HG03378 (cell line): Measurements from ENCODE around the gene MTHFSD.
"Not testable (repeated sequence)": the region's sequence is repeated elsewhere in the genome, so short reads cannot be mapped to it uniquely, and the experiment has no call there.

ENCODE experiments used
- ATAC-seq: cut with Tn5 transposase; IDR thresholded peaks from one replicate; pipeline ENCODE4 v1.9.1; 2021; ENCODE audit warnings: mild to moderate bottlenecking, moderate library complexity; ENCODE audit not compliant: unreplicated experiment

Gene MTHFSD, protein sequence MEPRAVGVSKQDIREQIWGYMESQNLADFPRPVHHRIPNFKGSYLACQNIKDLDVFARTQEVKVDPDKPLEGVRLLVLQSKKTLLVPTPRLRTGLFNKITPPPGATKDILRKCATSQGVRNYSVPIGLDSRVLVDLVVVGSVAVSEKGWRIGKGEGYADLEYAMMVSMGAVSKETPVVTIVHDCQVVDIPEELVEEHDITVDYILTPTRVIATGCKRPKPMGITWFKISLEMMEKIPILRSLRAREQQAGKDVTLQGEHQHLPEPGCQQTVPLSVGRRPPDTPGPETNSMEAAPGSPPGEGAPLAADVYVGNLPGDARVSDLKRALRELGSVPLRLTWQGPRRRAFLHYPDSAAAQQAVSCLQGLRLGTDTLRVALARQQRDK

DNA sequence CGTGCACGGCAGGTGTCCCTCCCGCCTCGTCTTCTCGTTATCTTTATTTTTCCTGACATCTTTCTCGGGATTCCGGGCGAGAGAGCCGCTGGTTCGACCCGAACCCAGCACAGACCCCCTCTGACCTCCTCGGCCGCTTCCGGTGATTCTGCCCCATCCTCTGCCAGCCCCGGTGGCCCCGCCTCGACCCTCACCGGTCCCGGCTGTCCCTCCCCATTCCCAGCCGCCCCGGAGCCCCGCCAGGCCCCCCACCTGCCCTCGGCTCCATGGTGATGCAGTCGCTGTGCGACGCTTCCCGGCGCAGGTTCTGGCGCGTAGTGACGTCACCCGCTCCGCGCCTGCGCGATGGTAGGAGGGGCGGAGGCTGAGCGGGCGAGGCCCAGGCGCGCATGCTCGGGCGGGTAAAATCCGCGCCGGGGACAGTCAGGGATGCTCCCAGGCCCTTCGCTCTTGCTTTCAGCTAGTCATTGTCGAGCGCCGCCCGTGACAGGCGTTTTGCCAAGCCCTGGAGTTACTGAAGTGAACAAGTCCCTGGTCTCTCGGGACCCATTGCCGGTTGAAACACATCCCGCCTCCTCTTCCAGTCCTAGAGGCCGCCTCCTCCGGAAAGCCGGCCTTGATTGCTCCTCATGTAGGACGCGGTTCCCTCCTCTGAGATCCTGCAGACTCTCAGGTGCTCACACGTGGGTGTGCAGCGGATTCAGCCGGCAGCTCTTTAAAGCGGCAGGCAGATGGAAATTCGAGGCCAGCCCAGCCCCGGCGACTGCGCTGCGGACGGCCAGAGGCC, at the start of gene MTHFSD:
Gene MTHFSD (minus strand): TSS at position 319 of the 787 bp plus-strand sequence. CDS start 51 bp downstream, at position 268.
- ATAC-seq = peak; percentile 71

DNA sequence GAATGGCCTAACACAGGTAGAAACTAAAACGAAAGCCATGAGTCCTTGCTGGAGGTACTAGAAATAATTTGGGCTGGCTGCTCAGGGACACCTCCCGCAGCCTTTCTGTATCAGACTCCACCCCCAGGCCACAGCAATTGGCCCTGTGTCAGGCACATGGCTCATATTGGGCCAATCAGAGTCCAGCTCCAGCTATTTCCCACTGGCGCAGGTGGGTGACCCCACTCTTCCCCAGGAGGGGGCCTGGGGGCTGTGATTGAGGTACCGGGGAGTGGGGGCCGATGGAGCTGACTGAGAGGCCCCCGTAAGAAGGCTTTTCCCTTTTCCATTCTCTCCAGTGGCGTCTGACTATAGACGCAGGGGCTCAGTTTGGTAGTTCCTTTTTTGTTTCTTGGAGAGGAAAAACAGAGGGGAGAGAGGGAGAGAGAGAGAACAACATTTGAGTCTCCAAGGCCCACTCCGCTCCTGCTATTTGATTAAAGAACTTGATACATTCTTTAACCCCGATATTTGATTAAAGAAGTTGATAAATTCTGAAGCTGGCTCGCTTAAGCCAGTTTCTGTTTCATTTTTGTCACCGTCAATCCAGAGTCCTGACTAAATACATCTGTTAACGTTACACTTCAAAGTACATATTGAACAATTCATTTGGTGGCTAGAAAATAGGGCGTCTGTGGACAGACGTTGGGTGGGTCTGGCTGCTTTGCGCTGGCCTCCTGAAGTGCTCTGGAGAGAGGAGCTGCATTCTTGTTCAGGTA, 49.6 kb upstream of the MTHFSD start:
- ATAC-seq = no peak

DNA sequence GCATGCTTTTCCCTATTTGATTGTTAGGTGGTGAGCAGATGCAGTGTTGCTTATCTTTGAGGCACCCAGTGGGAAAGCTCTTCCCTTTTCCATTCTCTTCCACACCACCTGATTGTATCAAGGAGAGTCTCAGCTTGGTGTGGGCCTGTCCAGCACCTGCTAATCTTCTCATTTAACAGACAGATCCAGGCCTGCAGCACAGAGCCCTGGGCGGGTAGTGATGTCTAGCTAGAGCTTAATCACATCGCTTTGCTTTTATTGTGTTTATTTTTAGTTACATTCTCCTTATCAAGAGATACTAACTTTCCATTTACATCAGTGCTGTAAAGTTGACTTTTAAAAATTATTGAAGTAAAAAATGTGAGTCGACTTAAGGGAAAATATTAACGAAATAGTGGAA, 47.5 kb upstream of the MTHFSD start:
- no peak for ATAC-seq

DNA sequence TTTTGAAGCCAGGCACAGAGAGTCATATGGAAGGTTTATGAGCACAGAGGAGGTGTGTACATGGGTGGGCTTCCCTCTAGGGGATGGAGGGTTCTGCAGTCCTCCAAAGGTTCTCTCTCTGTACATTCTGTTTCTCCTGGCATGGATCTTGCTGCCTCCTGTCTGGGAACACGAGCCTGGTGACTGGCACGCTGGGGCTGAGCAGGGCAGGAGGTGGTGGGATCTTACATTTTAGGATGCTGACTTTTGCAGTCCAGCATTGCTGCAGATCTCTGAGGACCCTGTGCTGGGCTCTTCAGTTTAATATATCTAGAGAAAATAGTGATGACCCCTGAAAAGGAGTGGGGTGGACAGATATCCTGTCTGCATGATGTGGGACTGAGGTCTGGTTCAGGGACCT, 46.3 kb upstream of the MTHFSD start:
- no peak for ATAC-seq

DNA sequence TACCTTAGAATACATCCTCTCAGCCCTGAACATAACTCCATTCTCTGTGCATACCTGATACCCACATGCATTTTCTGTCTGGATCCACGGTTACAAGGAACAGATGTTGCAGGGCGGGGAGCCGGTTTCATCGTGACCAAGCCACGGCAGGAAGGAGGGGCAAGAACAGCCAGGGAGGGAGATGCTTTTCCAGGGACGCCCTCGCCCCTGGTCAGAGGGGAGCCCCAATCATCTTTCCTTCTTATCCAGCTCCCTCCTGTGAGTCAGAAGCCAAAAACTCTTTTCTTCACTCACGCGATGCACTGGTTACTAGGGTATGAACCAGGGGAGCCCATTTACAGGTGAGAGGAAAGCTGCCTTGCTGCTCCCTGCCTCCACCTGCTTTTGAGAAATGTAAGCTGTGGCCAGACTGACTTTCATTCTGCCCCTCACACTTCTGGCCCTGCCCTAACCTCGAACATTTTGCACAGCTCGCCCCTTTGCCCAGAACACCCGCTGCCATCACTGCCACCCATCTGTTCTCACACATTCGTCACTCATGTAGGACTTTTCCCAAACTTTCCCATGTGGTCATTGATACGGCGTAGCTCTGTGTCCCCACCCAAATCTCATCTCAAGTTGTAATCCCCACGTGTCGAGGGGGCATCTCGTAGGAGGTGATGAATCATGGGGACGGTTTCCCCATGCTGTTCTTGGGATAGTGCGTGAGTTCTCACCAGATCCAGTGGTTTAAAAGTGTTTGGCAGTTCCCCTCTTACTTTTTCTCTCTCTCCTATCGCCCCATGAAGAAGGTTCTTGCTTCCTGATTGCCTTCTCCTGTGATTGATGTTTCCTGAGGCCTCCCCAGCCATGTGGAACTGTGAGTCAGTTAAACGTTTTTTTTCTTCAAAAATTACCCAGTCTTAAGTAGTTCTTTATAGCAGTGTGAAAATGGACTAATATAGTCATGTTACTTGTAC, 43.9 kb upstream of the MTHFSD start:
- ATAC-seq = no peak

DNA sequence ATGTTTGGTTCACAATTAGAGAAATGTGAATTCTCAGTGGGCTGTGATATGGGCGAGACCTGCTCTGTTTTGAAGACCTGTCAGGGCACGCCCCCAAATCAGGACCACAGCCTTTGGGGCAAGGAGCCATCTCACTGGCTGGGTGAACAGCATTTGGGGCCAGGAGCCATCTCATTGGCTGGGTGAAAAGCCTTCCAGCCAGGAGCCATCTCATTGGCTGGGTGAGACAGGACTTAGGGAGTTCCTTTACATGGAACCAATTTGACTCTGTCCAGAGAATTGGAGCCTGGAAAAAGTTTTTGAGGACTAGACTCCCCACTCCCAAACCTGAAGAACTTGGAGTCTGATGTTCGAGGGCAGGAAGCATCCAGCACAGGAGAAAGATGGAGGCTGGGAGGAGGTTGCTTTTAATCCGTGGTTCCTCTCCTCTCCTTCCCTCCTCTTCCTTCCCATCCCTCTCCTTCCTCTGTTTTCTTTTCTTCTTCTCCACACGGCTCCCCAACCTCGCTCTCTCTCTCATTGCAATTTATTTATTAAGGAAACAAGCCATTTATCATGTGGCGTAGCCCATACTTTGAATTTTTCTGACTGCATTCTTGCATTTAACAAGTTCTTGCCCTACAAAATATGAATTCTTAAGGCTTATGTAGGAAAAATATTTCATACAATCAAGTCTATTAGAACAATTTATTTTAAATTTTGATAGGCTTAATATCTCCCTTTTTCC, 43.0 kb upstream of the MTHFSD start:
- no peak for ATAC-seq

DNA sequence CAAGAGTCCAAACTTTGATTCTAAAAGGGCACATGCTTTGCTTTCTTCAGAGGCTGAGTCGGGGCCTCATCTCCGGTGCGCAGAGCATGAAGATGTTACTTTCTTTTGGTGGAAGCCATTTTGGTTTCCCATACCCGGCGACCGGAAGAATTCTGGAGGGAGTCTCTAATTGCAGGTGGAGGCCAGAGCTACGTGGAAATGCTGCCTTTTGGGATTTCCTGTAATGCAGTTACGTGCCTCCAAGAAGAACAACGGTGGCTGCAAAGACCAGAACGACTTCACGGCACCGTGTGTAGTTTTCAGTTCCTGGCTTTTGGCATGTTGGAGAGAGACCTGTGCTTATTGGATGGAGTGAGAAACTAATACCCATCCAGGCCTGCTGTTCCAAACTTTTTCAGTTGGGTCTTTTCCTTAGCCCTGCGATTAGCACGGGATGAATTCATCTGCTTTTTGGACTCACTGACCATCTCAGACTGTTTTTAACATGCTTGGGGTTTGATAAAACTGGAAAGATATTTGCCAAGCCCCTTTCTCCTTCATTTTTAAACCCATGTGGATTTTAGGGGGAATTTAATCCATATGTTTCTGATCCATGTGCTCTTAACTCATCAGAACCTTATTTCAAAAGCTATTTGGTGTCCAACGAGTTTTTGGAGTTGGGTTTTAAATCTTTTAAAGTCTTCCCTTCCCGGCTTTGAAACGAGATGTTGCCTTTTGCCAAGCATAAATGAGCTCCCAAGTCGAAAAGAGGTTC, 42.3 kb upstream of the MTHFSD start:
- ATAC-seq = no peak

DNA sequence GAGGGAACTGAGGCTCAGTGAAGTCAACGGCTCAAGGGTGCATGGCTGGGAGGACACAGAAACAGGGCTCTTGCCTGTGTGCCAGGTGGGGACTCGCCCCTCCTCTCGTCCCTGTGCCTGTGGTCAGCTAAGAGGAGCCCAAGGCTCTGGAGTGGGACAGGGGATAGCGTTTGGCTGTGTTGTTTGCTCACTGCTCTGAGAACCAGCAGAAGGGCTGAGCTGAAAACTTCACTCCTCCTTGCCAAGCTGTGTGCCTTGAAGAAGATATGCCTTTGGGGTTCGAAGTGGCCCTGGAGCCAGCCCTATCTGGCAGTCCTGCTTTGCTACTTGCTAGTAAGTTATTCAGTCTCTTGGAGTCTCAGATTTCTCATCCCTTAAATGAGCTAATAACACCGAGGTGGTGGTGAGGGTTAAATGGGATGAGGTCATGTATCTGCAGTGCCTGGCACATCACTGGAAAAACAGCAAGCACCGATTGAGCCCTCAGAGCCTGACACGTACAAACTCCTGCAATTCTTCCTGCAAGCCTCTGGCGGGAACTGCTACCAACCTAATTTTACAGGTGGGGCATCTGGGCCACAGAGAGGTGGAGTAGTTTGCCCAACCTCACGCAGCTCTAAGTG, 41.1 kb upstream of the MTHFSD start:
- no peak for ATAC-seq

DNA sequence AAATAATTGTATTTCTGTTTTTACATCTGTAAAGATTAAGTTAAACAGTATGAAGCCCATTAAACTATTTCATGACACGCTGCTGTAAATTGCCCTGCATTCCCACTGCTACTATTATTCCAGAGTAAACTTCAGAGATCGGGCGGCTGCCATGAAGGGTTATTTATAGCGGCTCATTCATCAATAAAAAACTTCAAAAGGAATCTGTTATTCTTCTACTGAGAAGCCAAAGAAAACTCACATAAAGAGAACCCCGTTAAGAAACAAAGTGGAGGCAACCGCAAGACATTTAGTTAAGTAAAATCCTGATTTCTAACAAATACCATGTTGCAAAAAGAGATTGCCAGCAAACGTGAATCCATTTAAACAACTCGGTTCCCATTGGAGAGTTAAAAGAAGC, 39.7 kb upstream of the MTHFSD start:
- no peak for ATAC-seq

DNA sequence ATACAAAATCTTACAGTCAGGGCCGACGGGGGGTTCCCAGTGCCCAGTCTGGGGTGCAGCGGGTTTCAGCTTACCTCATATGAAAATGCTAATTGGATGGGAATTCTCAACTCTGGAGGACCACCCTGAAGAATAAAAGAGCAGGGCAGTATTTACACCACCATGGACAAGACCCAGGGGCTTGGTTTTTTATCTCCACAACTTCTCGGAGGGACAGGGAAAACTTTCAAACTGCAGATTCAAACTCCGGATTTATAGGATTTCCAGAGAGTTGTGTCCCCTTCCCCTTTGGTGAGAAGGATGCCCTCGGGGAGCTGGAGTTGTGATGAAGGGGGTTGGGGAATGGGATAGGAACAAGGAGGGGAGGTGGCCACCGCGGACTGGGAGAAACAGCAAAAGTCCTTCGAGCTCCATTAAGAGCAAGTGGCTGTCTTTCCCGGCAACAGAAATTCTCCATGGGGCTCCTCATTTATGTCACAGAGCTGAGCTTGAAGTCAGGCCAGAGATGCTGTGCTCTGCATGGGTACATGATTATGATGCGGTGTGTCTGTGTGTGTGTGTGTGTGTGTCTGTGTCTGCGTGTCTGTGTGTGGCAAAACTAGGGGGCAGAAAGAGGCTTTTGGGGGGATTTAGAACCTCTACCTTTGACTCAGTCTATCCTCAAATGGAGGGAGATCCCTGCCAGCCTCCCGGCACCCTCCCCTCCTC, 39.0 kb upstream of the MTHFSD start:
- ATAC-seq = no peak

DNA sequence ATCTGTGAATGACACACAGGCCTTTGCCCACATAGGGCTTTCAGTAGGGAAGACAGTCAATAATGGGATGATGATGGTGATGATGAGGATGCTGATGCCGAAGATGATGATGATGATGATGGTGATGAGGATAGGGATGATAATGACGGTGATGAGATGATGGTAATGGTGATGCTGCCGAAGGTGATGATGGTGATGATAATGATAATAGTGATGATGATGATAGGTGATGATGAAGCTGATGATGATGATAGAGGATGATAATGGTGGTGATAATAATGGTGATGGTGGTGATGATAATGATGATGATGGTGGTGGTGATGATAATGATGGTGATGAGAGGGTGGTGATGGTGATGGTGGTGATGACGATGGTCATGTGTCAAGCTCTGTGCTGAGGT, 36.2 kb upstream of the MTHFSD start:
- ATAC-seq = no peak

DNA sequence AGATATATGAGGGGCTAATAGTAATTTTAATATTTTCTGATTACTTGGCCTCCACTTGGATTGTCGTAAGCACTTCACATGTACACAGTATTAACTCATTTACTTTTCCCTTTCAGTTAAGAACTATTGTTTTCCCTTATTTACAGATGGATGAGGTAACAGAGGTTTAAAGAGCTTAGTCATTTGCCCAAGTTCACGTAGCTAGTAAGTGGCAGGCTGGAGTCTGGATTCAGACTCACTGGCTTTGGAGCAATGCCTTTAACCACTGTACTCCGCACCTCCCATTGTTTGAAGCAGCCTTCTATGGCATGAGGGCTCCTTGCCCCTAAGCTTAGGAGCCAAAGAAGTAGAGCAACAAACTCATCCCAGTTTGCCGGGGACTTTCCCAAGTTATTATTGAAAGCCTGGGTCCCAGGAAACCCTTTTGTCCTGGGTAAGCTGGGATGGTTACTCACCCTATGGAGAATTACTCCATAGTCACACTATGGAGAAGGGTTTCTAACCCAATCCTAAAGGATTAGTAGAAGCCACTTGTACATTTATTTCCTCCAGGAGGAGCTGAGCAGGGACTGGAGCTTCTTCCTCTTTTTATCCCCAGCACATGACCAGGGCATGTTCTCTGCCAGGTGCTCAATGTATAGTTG, 35.6 kb upstream of the MTHFSD start:
- no peak for ATAC-seq

DNA sequence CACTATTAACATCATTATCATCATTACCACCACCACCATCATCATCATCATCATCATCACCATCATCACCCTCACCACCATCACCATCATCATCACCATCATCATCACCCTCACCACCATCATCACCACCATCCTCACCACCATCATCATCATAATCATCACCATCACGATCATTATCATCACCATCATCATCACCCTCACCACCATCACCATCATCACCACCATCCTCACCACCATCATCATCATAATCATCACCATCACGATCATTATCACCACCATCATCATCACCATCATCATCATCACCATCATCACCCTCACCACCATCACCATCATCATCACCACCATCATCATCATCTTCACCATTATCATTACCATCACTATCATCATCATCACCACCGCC, 32.9 kb upstream of the MTHFSD start:
- ATAC-seq = not testable (repeated sequence)

DNA sequence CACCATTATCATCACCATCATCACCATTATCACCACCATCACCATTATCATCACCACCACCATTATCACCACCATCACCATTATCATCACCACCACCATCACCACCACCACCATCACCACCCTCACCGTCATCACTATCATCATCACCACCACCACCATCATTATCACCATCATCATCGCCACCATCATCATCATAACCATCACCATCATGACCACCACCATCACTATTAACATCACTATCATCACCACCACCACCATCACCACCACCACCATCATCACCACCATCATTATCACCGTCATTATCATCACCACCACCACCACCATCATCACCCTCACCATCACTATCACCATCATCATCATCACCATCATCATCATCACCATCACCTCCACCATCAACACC, 32.5 kb upstream of the MTHFSD start:
- no peak for ATAC-seq

DNA sequence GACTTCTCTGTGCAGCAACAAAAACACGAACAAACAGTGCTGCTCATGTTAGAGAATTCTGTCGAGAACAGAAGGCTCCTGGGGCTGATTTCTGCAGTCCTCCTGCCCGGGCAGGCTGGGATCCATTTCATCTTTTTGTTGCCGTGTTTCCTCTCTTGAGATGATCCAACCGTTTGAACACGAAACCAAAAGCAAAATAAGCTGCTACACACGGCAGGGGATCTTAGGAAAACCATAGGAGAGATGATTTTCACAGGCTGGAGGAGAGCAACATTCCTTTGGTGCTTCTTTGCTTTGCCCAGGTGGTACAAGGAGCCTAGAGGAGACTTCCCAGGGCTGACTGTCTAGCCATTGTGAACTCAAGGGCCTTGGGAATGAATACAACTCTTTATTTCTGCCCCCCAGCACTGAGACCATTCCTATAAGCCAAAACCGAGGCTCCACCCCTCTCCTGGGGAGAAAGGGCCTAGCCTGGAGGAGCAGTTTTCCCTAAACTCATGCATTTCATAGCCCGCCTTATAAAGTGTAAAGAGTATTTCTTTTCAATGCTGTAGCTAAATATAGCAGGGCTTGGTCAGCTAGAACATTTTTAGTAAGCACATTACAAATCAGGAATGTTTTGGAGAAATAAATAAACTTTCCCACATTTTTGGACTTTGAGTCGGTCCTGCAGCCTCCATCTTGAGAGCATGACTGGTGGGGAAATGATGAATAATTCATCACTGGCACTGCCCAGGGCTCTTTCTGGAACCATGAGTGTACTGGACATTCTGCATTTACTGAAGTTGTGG, 31.0 kb upstream of the MTHFSD start:
- no peak for ATAC-seq
